ENCODE measurements around the gene OR6K2. TPM values are rescaled to one million over a fixed set of nuclear protein-coding genes. Genes with fewer than 3 reads are reported as not detected.

OR6K2 gene
- total RNA-seq = not detected in 2 replicates
- not detected in 2 replicates for polyA plus RNA-seq

GRCh38 chr1:158700552-158700951 is at the start of gene OR6K2:
OR6K2 (minus strand) TSS chr1:158700652; CDS start chr1:158700652, 0 bp downstream.
- no peak for DNase-seq (ENCODE audit: low spot score)

DNA sequence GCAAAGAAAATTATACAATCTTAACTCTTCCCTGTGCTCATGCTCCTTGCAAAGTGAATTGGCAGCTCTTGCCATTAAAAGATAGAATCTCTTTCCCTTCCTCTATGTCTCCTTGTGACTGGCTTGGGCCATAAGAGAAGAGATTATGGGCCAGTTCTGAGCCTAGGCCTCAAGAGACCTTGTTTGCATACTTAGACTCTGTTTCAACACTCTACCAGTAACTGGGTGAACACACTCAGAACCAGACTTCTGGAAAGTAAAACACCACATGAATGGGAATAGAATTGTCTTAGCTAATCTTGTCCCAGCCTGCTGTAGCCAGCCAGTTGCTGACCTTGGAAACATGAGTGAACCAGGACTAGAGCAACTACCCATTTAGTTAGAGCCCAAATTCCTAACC is 35.4 kb upstream of the OR6K2 start:
- H3K36me3 ChIP-seq (replicated peaks; ENCODE audit: insufficient read depth, low read depth) = no peaks in the 10 kb centered on the region
- DNase-seq (ENCODE audit: low spot score) = no peak
- no peak overlapping the region for H3K4me3 ChIP-seq
- H3K79me2 ChIP-seq = no peaks in the 10 kb centered on the region
- H3K9me2 ChIP-seq (replicated peaks; ENCODE audit: insufficient read depth) = no peaks in the 10 kb centered on the region
- no peak overlapping the region for H3K27ac ChIP-seq
- H3K4me1 ChIP-seq (ENCODE audit: insufficient read depth) = no peaks in the 10 kb centered on the region
- H4K20me1 ChIP-seq (ENCODE audit: insufficient read depth, poor library complexity, severe bottlenecking) = no peaks in the 10 kb centered on the region
- no peak overlapping the region for H2AFZ ChIP-seq
- no peaks in the 10 kb centered on the region for H3K27me3 ChIP-seq
- TF ChIP-seq EZH2phosphoT487 (IDR thresholded peaks at IDR 0.05; ENCODE audit: low read depth, severe bottlenecking, unreplicated experiment) (no peak), EZH2 (IDR thresholded peaks at IDR 0.05; ENCODE audit: borderline replicate concordance) (no peak)
- TF ChIP-seq, protein P1, sequence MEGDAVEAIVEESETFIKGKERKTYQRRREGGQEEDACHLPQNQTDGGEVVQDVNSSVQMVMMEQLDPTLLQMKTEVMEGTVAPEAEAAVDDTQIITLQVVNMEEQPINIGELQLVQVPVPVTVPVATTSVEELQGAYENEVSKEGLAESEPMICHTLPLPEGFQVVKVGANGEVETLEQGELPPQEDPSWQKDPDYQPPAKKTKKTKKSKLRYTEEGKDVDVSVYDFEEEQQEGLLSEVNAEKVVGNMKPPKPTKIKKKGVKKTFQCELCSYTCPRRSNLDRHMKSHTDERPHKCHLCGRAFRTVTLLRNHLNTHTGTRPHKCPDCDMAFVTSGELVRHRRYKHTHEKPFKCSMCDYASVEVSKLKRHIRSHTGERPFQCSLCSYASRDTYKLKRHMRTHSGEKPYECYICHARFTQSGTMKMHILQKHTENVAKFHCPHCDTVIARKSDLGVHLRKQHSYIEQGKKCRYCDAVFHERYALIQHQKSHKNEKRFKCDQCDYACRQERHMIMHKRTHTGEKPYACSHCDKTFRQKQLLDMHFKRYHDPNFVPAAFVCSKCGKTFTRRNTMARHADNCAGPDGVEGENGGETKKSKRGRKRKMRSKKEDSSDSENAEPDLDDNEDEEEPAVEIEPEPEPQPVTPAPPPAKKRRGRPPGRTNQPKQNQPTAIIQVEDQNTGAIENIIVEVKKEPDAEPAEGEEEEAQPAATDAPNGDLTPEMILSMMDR (IDR thresholded peaks at IDR 0.05; ENCODE audit: poor library complexity) = no peak
- H3K9me3 ChIP-seq (ENCODE audit: low read depth) = no peaks in the 10 kb centered on the region
- no peak overlapping the region for H3K4me2 ChIP-seq

More at GRCh38 chr1:158700552-158700951, at the start of gene OR6K2:
- H4K20me1 ChIP-seq (ENCODE audit: insufficient read depth, poor library complexity, severe bottlenecking) = no peaks in the 10 kb centered on the region
- H3K36me3 ChIP-seq (replicated peaks; ENCODE audit: insufficient read depth, low read depth) = no peaks in the 10 kb centered on the region
- no peak within 1 kb of the TSS for H3K4me3 ChIP-seq
- H3K4me1 ChIP-seq (ENCODE audit: insufficient read depth) = no peaks in the 10 kb centered on the region
- H3K27ac ChIP-seq = no peak within 1 kb of the TSS
- no peak within 1 kb of the TSS for H2AFZ ChIP-seq
- H3K27me3 ChIP-seq = no peaks in the 10 kb centered on the region
- no peaks in the 10 kb centered on the region for H3K79me2 ChIP-seq
- 94% methylated on average over 4 of the region's 4 CpGs for WGBS (ENCODE audit: low lambda C conversion rate, missing lambda C conversion rate)
- H3K9me2 ChIP-seq (replicated peaks; ENCODE audit: insufficient read depth) = no peaks in the 10 kb centered on the region
- H3K4me2 ChIP-seq = no peak within 1 kb of the TSS
- no peak for TF ChIP-seq EZH2phosphoT487 (IDR thresholded peaks at IDR 0.05; ENCODE audit: low read depth, severe bottlenecking, unreplicated experiment)
- TF ChIP-seq, protein P1 (IDR thresholded peaks at IDR 0.05; ENCODE audit: poor library complexity) = no peak
- TF ChIP-seq EZH2 (IDR thresholded peaks at IDR 0.05; ENCODE audit: borderline replicate concordance) = no peak
- H3K9me3 ChIP-seq (ENCODE audit: low read depth) = no peaks in the 10 kb centered on the region

GRCh38 chr1:158732524-158732923 is 32.1 kb upstream of the OR6K2 start:
- no peak for TF ChIP-seq EZH2phosphoT487 (IDR thresholded peaks at IDR 0.05; ENCODE audit: low read depth, severe bottlenecking, unreplicated experiment)
- TF ChIP-seq, protein P1 (IDR thresholded peaks at IDR 0.05; ENCODE audit: poor library complexity) = no peak
- TF ChIP-seq EZH2 (IDR thresholded peaks at IDR 0.05; ENCODE audit: borderline replicate concordance) = no peak
- no peak overlapping the region for H3K4me3 ChIP-seq
- H3K27me3 ChIP-seq = no peaks in the 10 kb centered on the region
- DNase-seq (ENCODE audit: low spot score) = no peak
- H2AFZ ChIP-seq = no peak overlapping the region
- H3K36me3 ChIP-seq (replicated peaks; ENCODE audit: insufficient read depth, low read depth) = no peaks in the 10 kb centered on the region
- H3K27ac ChIP-seq = no peak overlapping the region
- WGBS (ENCODE audit: low lambda C conversion rate, missing lambda C conversion rate) = 63% methylated on average over 2 of the region's 2 CpGs
- no peaks in the 10 kb centered on the region for H3K4me1 ChIP-seq (ENCODE audit: insufficient read depth)
- no peaks in the 10 kb centered on the region for H3K9me3 ChIP-seq (ENCODE audit: low read depth)
- H3K9me2 ChIP-seq (replicated peaks; ENCODE audit: insufficient read depth) = no peaks in the 10 kb centered on the region
- H4K20me1 ChIP-seq (ENCODE audit: insufficient read depth, poor library complexity, severe bottlenecking) = no peaks in the 10 kb centered on the region
- no peak overlapping the region for H3K4me2 ChIP-seq
- no peaks in the 10 kb centered on the region for H3K79me2 ChIP-seq

GRCh38 chr1:158731707-158732106 is 31.3 kb upstream of the OR6K2 start:
- H3K4me1 ChIP-seq (ENCODE audit: insufficient read depth) = no peaks in the 10 kb centered on the region
- H3K79me2 ChIP-seq = no peaks in the 10 kb centered on the region
- no peak for TF ChIP-seq EZH2phosphoT487 (IDR thresholded peaks at IDR 0.05; ENCODE audit: low read depth, severe bottlenecking, unreplicated experiment)
- TF ChIP-seq EZH2 (IDR thresholded peaks at IDR 0.05; ENCODE audit: borderline replicate concordance) = no peak
- TF ChIP-seq, protein P1 (IDR thresholded peaks at IDR 0.05; ENCODE audit: poor library complexity) = no peak
- no peaks in the 10 kb centered on the region for H4K20me1 ChIP-seq (ENCODE audit: insufficient read depth, poor library complexity, severe bottlenecking)
- H3K9me2 ChIP-seq (replicated peaks; ENCODE audit: insufficient read depth) = no peaks in the 10 kb centered on the region
- H3K4me2 ChIP-seq = no peak overlapping the region
- H3K4me3 ChIP-seq = no peak overlapping the region
- no peaks in the 10 kb centered on the region for H3K36me3 ChIP-seq (replicated peaks; ENCODE audit: insufficient read depth, low read depth)
- no peak overlapping the region for H2AFZ ChIP-seq
- H3K9me3 ChIP-seq (ENCODE audit: low read depth) = no peaks in the 10 kb centered on the region
- DNase-seq (ENCODE audit: low spot score) = no peak
- no peaks in the 10 kb centered on the region for H3K27me3 ChIP-seq
- H3K27ac ChIP-seq = no peak overlapping the region
- 88% methylated on average over 4 of the region's 4 CpGs for WGBS (ENCODE audit: low lambda C conversion rate, missing lambda C conversion rate)
